Measurements from ENCODE around the gene PTGER3. TPM values are rescaled to one million over a fixed set of nuclear protein-coding genes. Genes with fewer than 3 reads are reported as not detected.

Gene PTGER3
- total and polyA plus RNA-seq, 9 donors, result 0.16 to 1.7 (median 0.81) TPM

DNA sequence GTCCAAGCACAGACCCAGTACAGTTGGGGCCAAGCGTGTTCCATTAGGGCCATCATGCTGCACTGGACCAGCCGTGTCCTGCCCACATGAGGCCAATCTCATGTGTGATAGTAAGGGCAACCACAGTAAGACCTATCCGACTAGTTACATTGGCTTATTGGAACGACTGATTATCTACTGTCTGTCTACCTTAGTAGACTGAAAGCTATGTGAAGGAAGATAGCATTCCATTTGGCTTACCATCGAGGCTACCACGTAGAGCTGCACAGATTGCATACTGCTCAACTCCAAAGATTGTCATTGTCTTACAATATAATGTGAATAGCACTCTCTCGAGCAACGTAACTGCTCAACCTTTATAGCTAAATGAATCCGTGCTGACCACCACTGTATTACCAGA, 10.6 kb downstream of the PTGER3 start:
- H3K9me3 ChIP-seq (replicated peaks; ENCODE audit: control insufficient read depth, low read depth, low read length), result no peaks in the 10 kb centered on the region
- H3K27me3 ChIP-seq (ENCODE audit: control insufficient read depth, insufficient read depth, low read length), result no peaks in the 10 kb centered on the region
- H3K36me3 ChIP-seq (ENCODE audit: control insufficient read depth, insufficient read depth, low read length), result no peaks in the 10 kb centered on the region
- H3K27ac ChIP-seq (ENCODE audit: low read length), result no peak overlapping the region
- DNase-seq, result no peak
- H3K4me1 ChIP-seq (ENCODE audit: control insufficient read depth, insufficient read depth, low read length), result no peaks in the 10 kb centered on the region
- WGBS (ENCODE audit: insufficient coverage), result 93% methylated on average over 4 of the region's 9 CpGs
- H3K4me3 ChIP-seq (ENCODE audit: low read length), result no peak overlapping the region

DNA sequence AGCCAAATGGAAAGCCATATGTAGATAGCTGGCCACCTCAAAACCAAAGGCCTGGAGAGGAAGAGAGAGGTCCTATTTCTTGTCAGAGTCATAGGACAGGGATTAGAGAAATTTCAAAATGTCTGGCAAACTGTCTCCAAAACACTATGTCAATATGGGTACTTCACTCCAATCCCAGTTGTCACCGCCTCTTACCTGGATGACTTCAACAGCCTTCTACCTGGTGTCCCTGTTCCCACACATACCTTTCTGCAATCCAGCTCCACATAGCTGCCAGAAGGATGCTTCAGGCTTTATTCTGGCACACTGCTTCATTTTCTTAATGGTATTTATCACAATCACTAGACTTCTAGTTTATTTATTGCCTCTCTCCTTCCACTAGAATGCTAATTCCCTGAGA, 14.5 kb downstream of the PTGER3 start:
- Histone ChIP-seq H3K36me3 (ENCODE audit: control insufficient read depth, insufficient read depth, low read length) (no peaks in the 10 kb centered on the region), H3K27ac (ENCODE audit: low read length) (no peak overlapping the region), H3K27me3 (ENCODE audit: control insufficient read depth, insufficient read depth, low read length) (no peaks in the 10 kb centered on the region), H3K4me1 (ENCODE audit: control insufficient read depth, insufficient read depth, low read length) (no peaks in the 10 kb centered on the region), H3K9me3 (replicated peaks; ENCODE audit: control insufficient read depth, low read depth, low read length) (no peaks in the 10 kb centered on the region), H3K4me3 (ENCODE audit: low read length) (no peak overlapping the region)
- no peak for DNase-seq
- WGBS (ENCODE audit: insufficient coverage), result 92% methylated on average over 1 of the region's 1 CpG

DNA sequence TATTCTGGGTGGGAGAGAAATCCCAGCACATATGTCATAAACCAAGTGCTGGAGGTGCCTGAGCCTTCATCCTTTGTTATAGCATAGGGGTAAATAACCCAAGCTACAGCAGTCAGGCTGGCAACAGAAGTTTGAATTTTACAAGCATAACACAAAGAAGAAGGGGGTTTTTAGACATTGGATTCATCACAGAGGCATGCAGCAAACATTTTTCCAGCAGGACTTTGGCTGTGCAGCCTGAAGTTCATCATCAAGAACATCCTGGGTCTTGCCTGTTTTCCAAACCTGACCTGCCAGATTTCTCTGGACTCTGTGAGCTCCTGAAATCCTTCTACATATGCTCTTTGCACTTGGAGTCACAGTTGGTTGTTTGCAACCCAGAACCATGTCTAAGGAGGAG, 16.2 kb downstream of the PTGER3 start:
- Histone ChIP-seq H3K9me3 (replicated peaks; ENCODE audit: control insufficient read depth, low read depth, low read length) (no peaks in the 10 kb centered on the region), H3K36me3 (ENCODE audit: control insufficient read depth, insufficient read depth, low read length) (no peaks in the 10 kb centered on the region), H3K27ac (ENCODE audit: low read length) (no peak overlapping the region), H3K4me3 (ENCODE audit: low read length) (no peak overlapping the region), H3K27me3 (ENCODE audit: control insufficient read depth, insufficient read depth, low read length) (no peaks in the 10 kb centered on the region), H3K4me1 (ENCODE audit: control insufficient read depth, insufficient read depth, low read length) (no peaks in the 10 kb centered on the region)
- DNase-seq, result no peak

DNA sequence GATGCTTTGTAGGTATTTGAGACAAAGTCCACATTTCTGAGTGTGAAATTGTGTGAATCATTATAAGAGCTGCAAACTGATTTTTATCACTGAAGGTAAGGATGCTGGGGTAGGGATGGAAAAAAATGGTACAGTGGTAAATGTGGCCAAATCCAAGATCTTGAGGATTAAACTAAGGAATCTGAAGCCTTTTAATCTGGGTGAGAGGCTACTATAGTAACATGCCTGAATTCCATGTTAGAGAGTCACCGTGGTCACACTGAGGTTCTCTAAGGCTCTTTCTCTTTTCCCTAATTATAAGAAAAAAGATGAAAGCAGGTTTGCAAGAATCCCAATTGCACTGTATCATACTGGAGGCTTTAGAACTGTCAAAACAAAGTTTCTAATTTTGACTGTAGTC, 17.6 kb downstream of the PTGER3 start:
- H3K4me3 ChIP-seq (ENCODE audit: low read length), result no peak overlapping the region
- H3K4me1 ChIP-seq (ENCODE audit: control insufficient read depth, insufficient read depth, low read length), result no peaks in the 10 kb centered on the region
- no peaks in the 10 kb centered on the region for H3K36me3 ChIP-seq (ENCODE audit: control insufficient read depth, insufficient read depth, low read length)
- no peak overlapping the region for H3K27ac ChIP-seq (ENCODE audit: low read length)
- no peaks in the 10 kb centered on the region for H3K9me3 ChIP-seq (replicated peaks; ENCODE audit: control insufficient read depth, low read depth, low read length)
- DNase-seq, result no peak
- WGBS (ENCODE audit: insufficient coverage), result no CpG with 5 or more reads among the region's 1 CpG
- H3K27me3 ChIP-seq (ENCODE audit: control insufficient read depth, insufficient read depth, low read length), result no peaks in the 10 kb centered on the region

DNA sequence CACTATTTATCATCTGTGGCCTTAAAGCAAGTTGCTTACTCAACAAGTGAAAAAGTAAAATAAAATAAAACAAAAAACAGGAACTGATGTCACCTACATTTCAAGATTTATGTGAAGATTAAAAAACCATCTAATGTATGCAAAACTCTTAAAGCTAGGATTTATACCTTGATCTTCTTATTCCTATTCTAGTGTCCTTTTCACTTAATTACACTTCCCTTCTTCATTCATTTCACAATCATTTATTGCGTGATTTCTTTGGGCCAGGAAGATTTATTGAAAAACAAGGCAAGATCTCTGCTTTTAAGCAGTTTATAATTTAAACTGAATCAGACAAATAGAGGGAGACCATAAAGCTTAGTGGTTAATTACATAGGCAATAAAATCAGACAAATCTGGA, 18.6 kb downstream of the PTGER3 start:
- no CpG with 5 or more reads among the region's 1 CpG for WGBS (ENCODE audit: insufficient coverage)
- Histone ChIP-seq H3K36me3 (ENCODE audit: control insufficient read depth, insufficient read depth, low read length) (no peaks in the 10 kb centered on the region), H3K4me1 (ENCODE audit: control insufficient read depth, insufficient read depth, low read length) (no peaks in the 10 kb centered on the region), H3K27me3 (ENCODE audit: control insufficient read depth, insufficient read depth, low read length) (no peaks in the 10 kb centered on the region), H3K9me3 (replicated peaks; ENCODE audit: control insufficient read depth, low read depth, low read length) (no peaks in the 10 kb centered on the region), H3K27ac (ENCODE audit: low read length) (no peak overlapping the region), H3K4me3 (ENCODE audit: low read length) (no peak overlapping the region)
- DNase-seq, result no peak

DNA sequence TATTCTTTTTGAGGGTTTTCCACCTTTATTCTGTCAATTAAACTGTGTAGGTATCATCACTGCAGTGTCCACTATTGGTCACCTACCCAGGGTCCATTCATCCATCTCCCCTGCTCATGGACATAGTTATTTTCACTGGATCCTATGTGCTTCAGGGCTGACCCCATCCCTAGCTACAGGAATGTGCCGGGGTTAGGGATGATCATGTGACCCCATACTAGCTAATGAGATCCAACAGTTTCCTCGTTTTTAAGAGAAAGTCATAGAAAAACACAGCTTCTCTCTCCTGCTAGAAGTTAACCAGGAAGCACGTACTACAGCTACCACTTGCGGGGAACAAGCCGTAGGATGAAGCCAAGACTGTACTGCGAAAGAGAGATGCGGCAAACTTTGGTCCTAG, 19.6 kb downstream of the PTGER3 start:
- H3K36me3 ChIP-seq (ENCODE audit: control insufficient read depth, insufficient read depth, low read length), result no peaks in the 10 kb centered on the region
- no peaks in the 10 kb centered on the region for H3K9me3 ChIP-seq (replicated peaks; ENCODE audit: control insufficient read depth, low read depth, low read length)
- no peaks in the 10 kb centered on the region for H3K27me3 ChIP-seq (ENCODE audit: control insufficient read depth, insufficient read depth, low read length)
- H3K4me3 ChIP-seq (ENCODE audit: low read length), result no peak overlapping the region
- no peak overlapping the region for H3K27ac ChIP-seq (ENCODE audit: low read length)
- 90% methylated on average over 7 of the region's 7 CpGs for WGBS (ENCODE audit: insufficient coverage)
- no peak for DNase-seq
- H3K4me1 ChIP-seq (ENCODE audit: control insufficient read depth, insufficient read depth, low read length), result no peaks in the 10 kb centered on the region

DNA sequence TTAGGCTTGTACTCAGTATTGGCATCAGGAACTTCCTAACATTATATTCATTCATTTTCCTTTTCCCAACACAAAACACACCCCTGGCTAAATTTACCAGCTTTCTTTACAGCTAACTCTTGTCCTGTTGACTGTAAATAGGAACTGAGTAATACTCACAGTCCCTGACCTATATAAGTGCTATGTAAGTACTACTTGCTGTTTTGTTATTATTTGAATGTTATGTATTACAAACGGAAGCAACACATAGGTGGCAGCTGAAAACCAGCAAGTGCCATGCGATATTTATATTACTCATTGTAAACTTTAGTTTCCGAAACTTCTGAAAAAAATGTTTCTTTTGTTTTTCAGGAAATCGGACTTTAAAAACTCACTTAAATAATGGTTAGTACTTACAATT, 21.5 kb downstream of the PTGER3 start:
- Histone ChIP-seq H3K27ac (ENCODE audit: low read length) (no peak overlapping the region), H3K4me1 (ENCODE audit: control insufficient read depth, insufficient read depth, low read length) (no peaks in the 10 kb centered on the region), H3K27me3 (ENCODE audit: control insufficient read depth, insufficient read depth, low read length) (no peaks in the 10 kb centered on the region), H3K36me3 (ENCODE audit: control insufficient read depth, insufficient read depth, low read length) (no peaks in the 10 kb centered on the region), H3K9me3 (replicated peaks; ENCODE audit: control insufficient read depth, low read depth, low read length) (no peaks in the 10 kb centered on the region), H3K4me3 (ENCODE audit: low read length) (no peak overlapping the region)
- no CpG with 5 or more reads among the region's 4 CpGs for WGBS (ENCODE audit: insufficient coverage)
- DNase-seq, result no peak

DNA sequence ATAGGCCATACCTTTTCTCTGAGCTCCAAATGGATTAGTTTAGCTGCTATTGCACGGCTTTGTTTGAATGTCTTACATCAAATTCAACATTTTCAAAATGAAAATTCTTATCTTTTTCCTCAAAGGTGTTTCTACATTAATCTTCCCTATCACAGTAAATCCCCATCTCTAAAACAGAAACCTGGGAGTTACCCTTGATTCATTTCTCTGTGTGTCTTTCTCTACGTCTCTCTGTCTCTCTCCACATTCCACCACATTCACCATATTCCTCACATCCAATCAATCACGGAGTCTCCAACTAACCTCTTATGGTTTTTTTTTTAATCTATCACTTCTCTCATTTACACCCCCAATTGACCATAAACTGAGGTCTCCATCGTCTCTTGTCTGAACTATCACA, 24.1 kb downstream of the PTGER3 start:
- Histone ChIP-seq H3K27ac (ENCODE audit: low read length) (no peak overlapping the region), H3K27me3 (ENCODE audit: control insufficient read depth, insufficient read depth, low read length) (no peaks in the 10 kb centered on the region), H3K4me1 (ENCODE audit: control insufficient read depth, insufficient read depth, low read length) (no peaks in the 10 kb centered on the region), H3K4me3 (ENCODE audit: low read length) (no peak overlapping the region), H3K9me3 (replicated peaks; ENCODE audit: control insufficient read depth, low read depth, low read length) (no peaks in the 10 kb centered on the region), H3K36me3 (ENCODE audit: control insufficient read depth, insufficient read depth, low read length) (no peaks in the 10 kb centered on the region)
- 86% methylated on average over 1 of the region's 4 CpGs for WGBS (ENCODE audit: insufficient coverage)
- DNase-seq, result no peak

DNA sequence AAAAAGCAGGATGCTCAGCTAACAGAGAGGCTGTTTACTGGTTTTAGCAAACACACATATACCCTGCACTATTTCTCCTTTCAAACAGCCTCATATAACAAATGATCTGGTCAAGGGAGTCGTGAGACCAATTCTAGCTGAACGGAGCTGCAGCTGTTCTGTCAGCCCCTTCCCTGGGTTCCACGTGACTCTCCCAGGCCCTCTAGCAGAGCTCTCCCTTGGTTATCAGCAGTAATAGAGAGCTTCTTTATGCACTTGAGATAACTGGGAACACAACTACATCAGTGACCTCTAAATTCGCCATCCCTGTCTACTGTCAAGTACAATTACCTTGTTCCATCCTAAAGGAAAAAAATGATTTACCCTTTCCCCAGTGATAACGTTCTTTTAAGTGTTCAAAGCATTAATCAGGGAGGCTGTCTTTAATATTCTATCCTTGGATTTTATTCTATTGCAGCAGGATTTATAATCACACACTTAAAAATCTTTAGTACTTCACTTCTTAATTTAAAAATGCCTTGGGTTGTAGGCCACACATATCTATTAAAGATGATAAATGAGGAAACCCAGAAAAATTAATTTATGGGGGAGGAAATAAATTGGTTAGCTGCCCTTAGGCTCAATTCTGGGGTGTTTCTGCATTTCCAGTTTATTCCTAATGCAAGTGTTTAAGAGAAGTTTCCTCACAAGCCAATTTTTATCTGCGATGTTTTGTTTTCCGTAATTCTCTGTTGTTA, 28.2 kb downstream of the PTGER3 start:
- no peaks in the 10 kb centered on the region for H3K4me1 ChIP-seq (ENCODE audit: control insufficient read depth, insufficient read depth, low read length)
- no peaks in the 10 kb centered on the region for H3K36me3 ChIP-seq (ENCODE audit: control insufficient read depth, insufficient read depth, low read length)
- no CpG with 5 or more reads among the region's 7 CpGs for WGBS (ENCODE audit: insufficient coverage)
- no peak overlapping the region for H3K27ac ChIP-seq (ENCODE audit: low read length)
- H3K9me3 ChIP-seq (replicated peaks; ENCODE audit: control insufficient read depth, low read depth, low read length), result no peaks in the 10 kb centered on the region
- H3K27me3 ChIP-seq (ENCODE audit: control insufficient read depth, insufficient read depth, low read length), result no peaks in the 10 kb centered on the region
- no peak overlapping the region for H3K4me3 ChIP-seq (ENCODE audit: low read length)
- DNase-seq, result peak; percentile 14

DNA sequence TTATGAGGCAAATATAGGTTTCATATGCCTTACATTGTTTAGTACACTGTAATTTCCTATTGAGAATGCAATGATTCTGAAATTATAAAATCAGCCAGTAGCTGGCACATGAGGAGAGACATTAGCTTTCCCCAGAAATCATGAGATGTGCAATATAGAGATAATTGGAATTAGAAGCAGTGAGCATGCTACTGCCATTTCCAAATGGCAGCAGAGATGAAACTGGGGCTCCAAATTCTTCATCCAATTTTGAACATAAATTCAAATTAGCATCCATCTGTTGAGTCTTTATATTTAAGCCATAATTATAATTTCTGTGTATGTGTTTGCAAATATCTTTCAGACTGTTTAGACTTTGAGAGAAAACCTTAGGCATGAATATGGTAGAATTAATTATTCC, 28.8 kb downstream of the PTGER3 start:
- DNase-seq, result no peak
- Histone ChIP-seq H3K9me3 (replicated peaks; ENCODE audit: control insufficient read depth, low read depth, low read length) (no peaks in the 10 kb centered on the region), H3K27ac (ENCODE audit: low read length) (no peak overlapping the region), H3K4me3 (ENCODE audit: low read length) (no peak overlapping the region), H3K36me3 (ENCODE audit: control insufficient read depth, insufficient read depth, low read length) (no peaks in the 10 kb centered on the region), H3K27me3 (ENCODE audit: control insufficient read depth, insufficient read depth, low read length) (no peaks in the 10 kb centered on the region), H3K4me1 (ENCODE audit: control insufficient read depth, insufficient read depth, low read length) (no peaks in the 10 kb centered on the region)

DNA sequence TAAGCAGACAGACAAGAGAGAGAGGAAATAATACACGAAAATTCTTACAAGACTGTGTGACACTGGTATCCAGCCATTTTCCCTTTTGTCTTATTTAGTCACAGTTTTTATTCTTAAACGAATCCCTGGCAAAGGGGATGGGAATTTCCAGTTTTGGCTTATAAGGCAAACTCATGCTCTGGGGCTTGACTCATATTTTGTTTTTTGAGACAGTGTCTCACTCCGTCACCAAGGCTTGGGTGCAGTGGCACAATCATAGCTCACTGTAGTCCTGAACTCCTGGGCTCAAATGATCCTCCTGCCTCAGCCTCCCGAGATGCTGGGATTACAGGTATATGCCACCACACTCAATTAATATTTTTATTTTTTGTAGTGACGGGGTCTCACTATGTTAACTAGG, 31.9 kb downstream of the PTGER3 start:
- no peaks in the 10 kb centered on the region for H3K27me3 ChIP-seq (ENCODE audit: control insufficient read depth, insufficient read depth, low read length)
- H3K4me1 ChIP-seq (ENCODE audit: control insufficient read depth, insufficient read depth, low read length), result no peaks in the 10 kb centered on the region
- H3K4me3 ChIP-seq (ENCODE audit: low read length), result no peak overlapping the region
- no peak for DNase-seq
- no peaks in the 10 kb centered on the region for H3K9me3 ChIP-seq (replicated peaks; ENCODE audit: control insufficient read depth, low read depth, low read length)
- no peak overlapping the region for H3K27ac ChIP-seq (ENCODE audit: low read length)
- H3K36me3 ChIP-seq (ENCODE audit: control insufficient read depth, insufficient read depth, low read length), result no peaks in the 10 kb centered on the region
- WGBS (ENCODE audit: insufficient coverage), result 100% methylated on average over 1 of the region's 5 CpGs
